ENCODE measurements around the gene ZNF248.
"Not testable (repeated sequence)": the region's sequence is repeated elsewhere in the genome, so short reads cannot be mapped to it uniquely, and the experiment has no call there.

Gene ZNF248

GRCh38 chr10:37857287-37858211, at the start of gene ZNF248:
ZNF248 (minus strand) TSS chr10:37857610; CDS start chr10:37856310, 1,300 bp downstream.
- in situ Hi-C loops (cut with HindIII; ENCODE audit: low sequenced_read_pairs): no loop called here

GRCh38 chr10:37906382-37906781, 49.0 kb upstream of the ZNF248 start:
- in situ Hi-C loops (cut with HindIII; ENCODE audit: low sequenced_read_pairs): no loop called here

- in situ Hi-C loops (cut with HindIII; ENCODE audit: low sequenced_read_pairs): no loop called here
Measured at GRCh38 chr10:37896436-37896835, 39.0 kb upstream of the ZNF248 start.

GRCh38 chr10:37895674-37896073, 38.3 kb upstream of the ZNF248 start:
- in situ Hi-C loops (cut with HindIII; ENCODE audit: low sequenced_read_pairs): no loop called here

GRCh38 chr10:37885850-37886249, 28.4 kb upstream of the ZNF248 start:
- in situ Hi-C loops (cut with HindIII; ENCODE audit: low sequenced_read_pairs): no loop called here

GRCh38 chr10:37872955-37873354, 15.5 kb upstream of the ZNF248 start:
- in situ Hi-C loops (cut with HindIII; ENCODE audit: low sequenced_read_pairs): no loop called here

- in situ Hi-C loops (cut with HindIII; ENCODE audit: low sequenced_read_pairs): no loop called here
Measured at GRCh38 chr10:37872283-37872682, 14.9 kb upstream of the ZNF248 start.

GRCh38 chr10:37871568-37872251, 14.3 kb upstream of the ZNF248 start:
- in situ Hi-C loops (cut with HindIII; ENCODE audit: low sequenced_read_pairs): no loop called here

- in situ Hi-C loops (cut with HindIII; ENCODE audit: low sequenced_read_pairs): no loop called here
Measured at GRCh38 chr10:37871143-37871542, 13.7 kb upstream of the ZNF248 start.

GRCh38 chr10:37868796-37869195, 11.4 kb upstream of the ZNF248 start:
- in situ Hi-C loops (cut with HindIII; ENCODE audit: low sequenced_read_pairs): no loop called here

GRCh38 chr10:37865957-37866803, 8.8 kb upstream of the ZNF248 start:
- in situ Hi-C loops (cut with HindIII; ENCODE audit: low sequenced_read_pairs): no loop called here

GRCh38 chr10:37865264-37865663, 7.9 kb upstream of the ZNF248 start:
- in situ Hi-C loops (cut with HindIII; ENCODE audit: low sequenced_read_pairs): no loop called here

- in situ Hi-C loops (cut with HindIII; ENCODE audit: low sequenced_read_pairs): no loop called here
Measured at GRCh38 chr10:37860494-37861190, 3.2 kb upstream of the ZNF248 start.

GRCh38 chr10:37859270-37859669, 1.9 kb upstream of the ZNF248 start:
- in situ Hi-C loops (cut with HindIII; ENCODE audit: low sequenced_read_pairs): not testable (repeated sequence)

- in situ Hi-C loops (cut with HindIII; ENCODE audit: low sequenced_read_pairs): no loop called here
Measured at GRCh38 chr10:37856881-37857286, 526 bp downstream of the ZNF248 start.

- in situ Hi-C loops (cut with HindIII; ENCODE audit: low sequenced_read_pairs): no loop called here
Measured at GRCh38 chr10:37855636-37856035, 1.8 kb downstream of the ZNF248 start.

GRCh38 chr10:37854626-37855025, 2.8 kb downstream of the ZNF248 start:
- in situ Hi-C loops (cut with HindIII; ENCODE audit: low sequenced_read_pairs): no loop called here

- in situ Hi-C loops (cut with HindIII; ENCODE audit: low sequenced_read_pairs): no loop called here
Measured at GRCh38 chr10:37844644-37845043, 12.8 kb downstream of the ZNF248 start.

- in situ Hi-C loops (cut with HindIII; ENCODE audit: low sequenced_read_pairs): no loop called here
Measured at GRCh38 chr10:37839243-37839642, 18.2 kb downstream of the ZNF248 start.

GRCh38 chr10:37831495-37832333, 25.7 kb downstream of the ZNF248 start:
- in situ Hi-C loops (cut with HindIII; ENCODE audit: low sequenced_read_pairs): no loop called here
